Left colon (tissue), 2 donors: ENCODE results near the gene INTS7. TPM values are rescaled to one million over a fixed set of nuclear protein-coding genes. Genes with fewer than 3 reads are reported as not detected.
"Not testable (repeated sequence)": the region's sequence is repeated elsewhere in the genome, so short reads cannot be mapped to it uniquely, and the experiment has no call there.

Experiments used
- ATAC-seq: fragments of 200-7000 bp; cut with Tn5 transposase; one replicate; pipeline ENCODE4 v1.9.1; 2020; ENCODE audit warnings: mild to moderate bottlenecking, moderate library complexity
- DNase-seq, 2 donors: peaks; one replicate each; pipeline ENCODE4 v3.0.0-alpha.2; 2020
- intact Hi-C, 2 donors: fragments of 100-400 bp; cut with DNase I in 1 of 2; cut with micrococcal nuclease in 1 of 2; formaldehyde crosslinking; loops; one replicate each; pipeline versions ENCODE4 v1.11.2 to v1.14.0; 2022; cut with DNase I, micrococcal nuclease
- total RNA-seq, 2 donors: library from RNA; stranded (reverse); fragmentation: NEBNext Ultra II Directional; extraction: Animal tissue kit (Norgen Biotek cat#: 25700); gene quantifications; one replicate each; pipeline ENCODE4 v1.2.1, GENCODE V29; 2021
- donor health status: DM: no; HTN: no; CAD: no.
- donor health status: DM: yes; HTN: yes; CAD: no.

The INTS7 gene
- total RNA-seq, 2 donors from 2014 or later = 11.7 to 13.0 TPM

DNA sequence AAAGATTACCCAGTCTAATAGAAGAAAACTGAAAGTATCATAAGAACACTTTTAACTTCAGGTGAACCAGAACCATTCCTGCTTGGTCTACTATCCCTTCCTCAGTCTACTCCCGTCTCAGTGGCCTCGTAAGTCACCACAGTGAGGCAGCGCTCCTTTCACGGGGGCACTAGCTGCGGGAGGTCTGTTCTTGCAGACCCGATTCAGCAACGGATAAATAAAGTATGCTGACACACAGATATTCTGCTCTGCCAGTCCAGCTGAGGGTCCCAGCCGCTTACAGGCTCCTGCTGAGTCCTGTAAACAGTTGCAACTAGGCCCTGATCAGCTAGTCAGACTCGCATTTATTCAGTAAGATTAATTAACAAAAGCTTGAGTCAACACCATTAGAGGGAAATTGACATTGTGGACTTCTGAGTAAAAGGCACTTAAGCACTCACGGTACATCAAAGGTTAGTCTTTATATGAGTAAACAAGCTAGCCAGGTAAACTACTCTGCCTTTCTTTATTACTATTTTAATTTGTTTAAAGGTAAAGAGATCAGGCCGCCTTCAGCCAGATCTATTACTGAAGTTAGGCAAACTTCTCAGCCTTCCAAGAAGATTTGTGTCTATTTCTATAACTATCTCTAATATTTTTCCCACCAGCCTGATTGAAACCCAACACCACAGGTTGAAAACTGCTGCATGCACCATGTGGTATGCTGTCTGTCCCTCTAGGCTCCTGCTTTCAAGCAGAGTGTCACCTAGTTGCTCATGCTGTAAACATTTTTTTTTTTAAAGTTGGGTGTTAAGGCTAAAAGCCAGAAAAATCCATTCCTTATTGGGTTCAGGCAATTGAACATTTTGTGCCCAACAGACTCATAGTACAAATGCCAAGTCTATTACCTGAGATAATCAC lies 87.7 kb downstream of the INTS7 start:
- ATAC-seq (no peak), DNase-seq (no peak)
- intact Hi-C loops = loop anchor here in 1 of 2 donors (10.0 kb wide), 1 partner anchor 243 kb away; no protein-coding TSS in a partner anchor

DNA sequence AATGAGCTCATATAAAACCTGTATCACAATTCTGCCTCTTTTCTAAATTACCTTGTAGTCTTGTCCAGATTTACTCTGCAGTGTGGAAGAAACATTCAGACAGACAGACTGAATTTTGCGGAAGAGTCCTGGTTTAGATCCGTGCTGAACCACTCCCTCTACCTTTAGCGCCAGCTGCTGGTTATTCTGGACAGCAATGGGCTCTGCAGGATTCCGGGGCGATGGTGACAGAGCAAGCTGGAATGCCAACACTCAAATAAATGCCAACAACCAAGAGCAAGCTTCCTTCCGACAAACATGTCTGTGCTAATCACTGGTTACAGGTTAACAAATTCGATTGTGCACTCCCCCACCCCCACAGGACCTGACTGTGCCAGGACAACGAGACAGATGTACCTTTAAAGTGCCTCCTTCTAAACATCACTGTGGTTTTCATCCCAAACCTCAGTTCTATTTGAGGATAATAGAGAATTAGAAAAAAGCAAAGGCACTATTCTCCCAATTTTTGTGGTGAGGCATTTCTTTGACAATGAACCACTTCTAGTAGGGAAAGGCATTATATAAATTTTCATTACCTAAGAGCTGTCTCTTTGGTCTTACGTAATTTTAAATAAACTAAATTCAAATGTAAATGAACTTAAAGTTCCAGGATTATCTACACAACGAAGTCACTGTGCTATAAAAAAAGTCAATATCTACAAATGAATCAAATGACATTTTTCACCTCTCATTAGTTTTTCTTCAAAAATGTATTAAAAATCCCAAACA lies 90.4 kb downstream of the INTS7 start:
- intact Hi-C loops = loop anchor here in 1 of 2 donors (10.0 kb wide), 1 partner anchor 240 kb away; no protein-coding TSS in a partner anchor
- DNase-seq = peak; percentile 66 to 67
- ATAC-seq = peak; percentile 89

GRCh38 chr1:211942583-211942982 lies 92.8 kb downstream of the INTS7 start:
- intact Hi-C loops = loop anchor here in 1 of 2 donors (10.0 kb wide), 1 partner anchor 238 kb away; no protein-coding TSS in a partner anchor
- no peak for DNase-seq
- peak; percentile 69 for ATAC-seq

DNA sequence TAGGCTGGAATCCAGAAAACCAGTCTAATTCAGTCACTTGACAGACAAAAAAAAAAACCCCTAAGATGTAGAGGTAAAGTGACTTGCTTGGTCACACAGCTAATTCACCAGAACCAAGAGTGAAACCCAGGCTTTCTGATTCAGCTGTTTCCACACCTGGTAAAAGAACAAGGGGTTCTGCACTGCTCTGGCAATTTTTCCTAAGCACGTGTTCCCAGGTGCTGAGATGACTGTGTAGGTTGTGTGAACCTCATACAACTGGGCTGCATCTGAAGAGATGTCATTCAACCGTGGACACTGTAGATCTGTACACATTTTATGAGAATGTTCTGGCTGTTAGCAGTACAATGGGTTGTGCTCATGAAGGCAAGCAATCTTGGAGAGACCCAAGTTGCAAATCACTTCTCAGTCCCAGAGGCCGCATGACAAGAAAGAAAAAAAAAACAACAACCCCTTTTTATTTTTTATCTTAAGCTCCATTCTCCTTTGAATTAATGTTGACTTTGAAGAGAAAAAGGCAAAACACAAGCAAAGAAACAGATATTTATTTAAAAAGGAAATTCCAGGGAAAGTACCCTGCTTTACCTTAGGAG lies 95.4 kb downstream of the INTS7 start:
- ATAC-seq (no peak), DNase-seq (no peak)
- intact Hi-C loops = loop anchor here in 1 of 2 donors (10.0 kb wide), 1 partner anchor 235 kb away; no protein-coding TSS in a partner anchor

- DNase-seq = no peak
- peak; percentile 81 for ATAC-seq
- intact Hi-C loops = no loop called here
Observed at GRCh38 chr1:211938561-211938997, 96.8 kb downstream of the INTS7 start.

DNA sequence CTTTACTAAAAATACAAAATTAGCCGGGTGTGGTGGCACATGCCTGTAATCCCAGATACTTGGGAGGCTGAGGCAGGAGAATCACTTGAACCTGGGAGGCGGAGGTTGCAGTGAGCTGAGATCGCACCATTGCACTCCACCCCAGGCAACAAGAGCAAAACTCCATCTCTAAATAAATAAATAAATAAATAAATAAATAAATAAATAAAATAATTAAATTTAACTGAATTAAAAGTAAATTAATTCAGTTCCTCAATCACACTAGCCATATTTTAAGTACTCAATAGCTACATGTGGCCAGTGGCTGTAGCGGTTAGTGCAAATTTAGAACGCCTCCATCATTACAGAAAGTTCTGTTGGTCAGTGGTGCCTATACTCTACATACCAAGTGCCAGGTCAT lies 97.9 kb downstream of the INTS7 start:
- DNase-seq, intact Hi-C loops, ATAC-seq: not testable (repeated sequence)

DNA sequence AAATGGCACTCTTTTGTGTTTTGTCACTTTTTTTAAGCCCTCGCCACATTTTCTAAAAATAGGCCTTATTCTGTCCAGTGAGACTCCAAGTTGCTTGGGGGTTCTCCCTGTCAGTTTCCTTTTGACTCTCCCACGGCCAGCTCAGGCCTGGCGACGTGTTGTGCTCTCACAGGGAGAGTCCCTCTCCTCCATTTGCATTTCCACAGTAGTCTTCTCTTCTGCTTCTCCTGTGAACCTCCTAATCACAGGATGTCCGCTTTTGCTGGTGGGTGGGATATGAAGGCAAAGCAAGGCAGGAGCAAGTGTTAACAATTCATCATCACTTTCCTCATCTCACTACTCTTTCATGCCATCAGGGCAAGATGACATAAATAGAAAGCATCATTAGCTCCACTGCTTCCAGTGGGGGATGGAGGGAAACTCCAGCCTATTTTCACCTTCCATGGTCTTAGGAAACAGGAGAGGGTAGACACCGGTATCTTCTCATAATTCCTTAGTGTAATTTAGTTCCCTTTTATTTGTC lies 99.8 kb downstream of the INTS7 start:
- DNase-seq = no peak
- ATAC-seq = no peak
- intact Hi-C loops = no loop called here

- DNase-seq (no peak), ATAC-seq (no peak)
- intact Hi-C loops = no loop called here
Observed at GRCh38 chr1:211933946-211934714, 101.2 kb downstream of the INTS7 start.

GRCh38 chr1:211932933-211933254 lies 102.5 kb downstream of the INTS7 start:
- ATAC-seq = no peak
- intact Hi-C loops = no loop called here
- DNase-seq = no peak

GRCh38 chr1:211932231-211932932 lies 103.0 kb downstream of the INTS7 start:
- no peak for ATAC-seq
- intact Hi-C loops = no loop called here
- DNase-seq = no peak

DNA sequence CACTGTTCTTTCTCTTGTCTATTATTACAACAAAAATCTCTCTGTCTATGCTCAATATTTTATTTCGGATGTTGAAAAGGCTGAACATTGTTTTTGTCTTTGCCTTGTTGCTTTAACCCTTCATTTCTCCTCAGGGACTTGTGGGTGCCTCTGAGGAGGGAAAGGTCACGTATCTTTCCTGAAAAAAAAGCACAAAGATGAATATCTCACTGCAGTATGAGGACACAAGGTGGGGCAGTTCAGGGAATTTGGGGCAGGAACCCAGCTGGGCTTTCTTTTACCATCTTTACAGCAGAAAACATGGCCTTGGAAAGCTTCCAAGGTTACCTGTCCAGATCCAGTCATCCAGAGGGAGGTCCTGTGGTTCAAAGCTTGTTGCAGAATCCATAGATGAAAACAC lies 105.7 kb downstream of the INTS7 start:
- intact Hi-C loops = no loop called here
- ATAC-seq (no peak), DNase-seq (no peak)

DNA sequence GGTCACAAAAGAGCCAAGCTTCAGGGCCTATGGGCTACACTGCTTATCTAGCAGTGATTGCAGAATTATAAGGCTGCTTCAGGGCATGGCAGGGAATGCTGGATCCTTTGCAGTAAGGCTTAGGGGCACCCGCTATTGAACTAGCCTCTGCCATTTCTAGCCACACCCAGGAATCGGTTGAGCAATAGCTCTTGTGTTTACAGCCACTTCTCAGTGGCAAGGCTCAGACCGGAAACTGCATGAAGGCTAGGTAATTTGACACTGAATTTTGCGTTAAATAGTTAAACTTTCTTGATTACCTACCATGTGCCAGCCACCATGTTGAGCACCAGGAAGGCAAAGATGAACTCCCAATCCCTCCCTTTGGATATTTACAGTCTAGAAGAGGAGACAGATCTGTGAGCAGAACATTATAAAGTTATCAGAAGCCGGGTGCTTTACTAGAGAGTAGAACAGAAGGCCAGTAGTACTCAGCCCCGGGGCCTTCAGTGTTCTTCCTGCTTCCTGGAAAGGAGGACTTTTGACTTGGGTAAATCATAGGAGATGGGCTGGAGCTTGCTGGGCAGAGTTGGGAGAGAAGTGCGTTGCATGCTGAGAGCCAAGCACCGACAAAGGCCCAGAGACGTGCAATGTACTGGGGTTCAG lies 106.2 kb downstream of the INTS7 start:
- intact Hi-C loops = no loop called here
- ATAC-seq (peak; percentile 88), DNase-seq (peak; percentile 62 to 80)

DNA sequence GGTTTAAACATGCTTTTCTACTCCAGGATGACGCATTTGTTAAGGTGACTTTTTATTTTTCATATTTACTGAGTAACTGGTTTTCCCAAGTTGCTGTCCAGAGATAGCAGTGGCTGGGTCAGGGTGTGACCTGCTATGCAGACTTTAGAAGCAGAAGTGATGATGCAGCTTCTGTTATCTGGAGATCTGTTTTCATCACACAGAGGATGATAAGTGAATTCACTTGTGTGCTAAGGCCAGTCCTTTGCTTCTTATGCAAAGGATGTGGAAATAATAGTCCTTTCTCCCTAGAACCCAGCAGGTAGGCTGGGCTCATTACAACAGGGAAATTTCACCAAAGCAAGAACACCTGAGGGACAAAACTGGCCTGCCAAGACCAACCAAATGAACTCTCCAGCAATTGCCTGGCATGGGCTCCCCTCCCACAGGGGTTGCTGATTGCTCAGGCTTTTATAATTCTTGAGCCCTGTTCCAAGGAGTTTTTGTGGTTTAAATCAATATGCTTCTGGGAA lies 107.0 kb downstream of the INTS7 start:
- DNase-seq = peak in 1 of 2 donors; percentile 58
- intact Hi-C loops = no loop called here
- ATAC-seq = peak; percentile 48

DNA sequence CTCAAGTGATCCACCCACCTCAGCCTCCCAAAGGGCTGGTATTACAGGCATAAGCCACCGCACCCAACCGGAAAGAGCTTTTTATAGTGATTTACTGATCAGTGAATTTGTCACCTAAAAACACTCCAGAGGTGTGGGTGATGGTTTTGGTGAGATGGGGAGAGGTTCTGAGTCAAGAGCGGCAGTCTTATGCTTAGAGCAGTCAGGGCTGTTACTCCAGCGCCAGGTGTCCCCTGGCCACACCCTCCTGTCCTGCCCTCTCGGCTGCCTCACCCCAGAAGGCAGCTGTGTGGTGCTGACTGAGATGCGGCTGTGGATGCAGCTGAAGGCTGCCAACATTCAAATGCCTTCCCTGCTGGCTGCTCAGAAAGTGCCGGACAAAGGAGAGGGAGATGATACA lies 110.3 kb downstream of the INTS7 start:
- ATAC-seq (peak; percentile 73), DNase-seq (peak; percentile 71 to 82)
- intact Hi-C loops = no loop called here

GRCh38 chr1:211924256-211924655 lies 111.1 kb downstream of the INTS7 start:
- ATAC-seq = no peak
- DNase-seq = no peak
- intact Hi-C loops = no loop called here

DNA sequence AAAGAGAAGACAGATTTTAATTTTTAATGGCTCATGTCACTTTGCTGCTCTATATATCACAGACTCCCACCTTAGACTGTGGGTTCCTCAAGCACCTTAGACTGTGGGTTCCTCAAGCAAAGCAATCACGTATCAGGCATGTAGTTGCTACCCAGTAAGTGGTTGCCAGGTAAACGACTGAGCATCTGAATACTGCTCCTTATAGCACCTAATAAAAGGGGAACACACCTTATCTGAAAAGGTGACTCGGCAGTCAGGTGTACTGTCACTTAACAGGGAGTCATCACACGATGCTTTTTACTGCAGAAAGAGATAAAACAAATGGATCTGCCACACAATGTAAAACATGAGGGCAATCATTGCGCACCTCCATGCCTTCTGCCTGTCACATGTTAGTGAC lies 112.3 kb downstream of the INTS7 start:
- intact Hi-C loops = no loop called here
- ATAC-seq (no peak), DNase-seq (no peak)

DNA sequence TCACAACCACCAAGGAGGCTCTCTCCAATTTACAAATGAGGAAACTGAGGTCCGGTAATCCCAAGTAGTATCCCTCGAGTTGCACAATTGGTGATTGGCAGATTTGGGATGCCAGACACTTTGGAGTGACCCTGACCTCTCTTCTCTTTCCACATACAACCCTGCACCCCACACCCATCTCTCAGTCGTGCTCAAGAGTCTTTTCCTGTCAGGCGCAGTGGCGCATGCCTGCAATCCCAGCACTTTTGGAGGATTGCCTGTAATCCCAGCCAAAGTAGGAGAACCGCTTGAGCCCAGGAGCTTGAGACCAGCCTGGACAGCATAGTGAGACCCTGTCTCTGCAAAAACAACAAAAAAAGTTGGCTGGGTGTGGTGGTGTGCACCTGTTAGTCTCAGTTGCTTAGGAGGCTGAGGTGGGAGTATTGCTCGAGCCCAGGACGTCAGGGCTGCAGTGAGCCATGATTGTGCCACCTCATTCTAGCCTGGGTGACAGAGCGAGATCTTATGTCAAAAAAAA lies 113.7 kb downstream of the INTS7 start:
- ATAC-seq = no peak
- no peak for DNase-seq
- intact Hi-C loops = no loop called here
